Activated CD4-positive, alpha-beta memory T cell treated with anti-CD3 and anti-CD28 coated beads, Interleukin-2, amount 10 ng/mL, durations not matched to agents 7 days and 5 days (primary cell): ENCODE measurements around the gene KLHL42. TPM values are rescaled to one million over a fixed set of nuclear protein-coding genes. Genes with fewer than 3 reads are reported as not detected.

Experiments
- CTCF ChIA-PET: fragments of 350-600 bp; sonication (Branson Sonifier 250); formaldehyde crosslinking; loops from one replicate; lab custom pipeline; 2021; ENCODE audit warnings: antibody characterized with exemption, inconsistent platforms; lab: Charles Lee
- POLR2A ChIA-PET: fragments of 350-600 bp; sonication (Branson Sonifier 250); formaldehyde crosslinking; loops from one replicate; lab custom pipeline; 2021; ENCODE audit warnings: antibody characterized with exemption; lab: Charles Lee
- DNase-seq: peaks from one replicate; pipeline ENCODE4 v3.0.0-alpha.2; 2020
- H3K27ac Mint-ChIP-seq: one replicate; pipeline ENCODE4 v1.8.0; 2021; ENCODE audit warnings: mild to moderate bottlenecking, mixed read lengths
- H3K27me3 Mint-ChIP-seq: one replicate; pipeline ENCODE4 v1.8.0; 2021; ENCODE audit warnings: mixed read lengths
- H3K36me3 Mint-ChIP-seq: one replicate; pipeline ENCODE4 v1.8.0; 2021; ENCODE audit warnings: low read depth, mixed read lengths
- H3K4me1 Mint-ChIP-seq: one replicate; pipeline ENCODE4 v1.8.0; 2021; ENCODE audit warnings: mixed read lengths
- H3K4me3 Mint-ChIP-seq: one replicate; pipeline ENCODE4 v1.8.0; 2021; ENCODE audit warnings: mild to moderate bottlenecking, mixed read lengths
- H3K9me3 Mint-ChIP-seq: one replicate; pipeline ENCODE4 v1.8.0; 2021; ENCODE audit warnings: mixed read lengths
- total RNA-seq, 2 experiments: library from RNA; stranded (reverse); gene quantifications; one replicate each; pipeline ENCODE4 v1.2.3, GENCODE V29; 2021

The KLHL42 gene
- total RNA-seq, 2 experiments from 2014 or later, result 8.1 to 10.1 TPM

DNA sequence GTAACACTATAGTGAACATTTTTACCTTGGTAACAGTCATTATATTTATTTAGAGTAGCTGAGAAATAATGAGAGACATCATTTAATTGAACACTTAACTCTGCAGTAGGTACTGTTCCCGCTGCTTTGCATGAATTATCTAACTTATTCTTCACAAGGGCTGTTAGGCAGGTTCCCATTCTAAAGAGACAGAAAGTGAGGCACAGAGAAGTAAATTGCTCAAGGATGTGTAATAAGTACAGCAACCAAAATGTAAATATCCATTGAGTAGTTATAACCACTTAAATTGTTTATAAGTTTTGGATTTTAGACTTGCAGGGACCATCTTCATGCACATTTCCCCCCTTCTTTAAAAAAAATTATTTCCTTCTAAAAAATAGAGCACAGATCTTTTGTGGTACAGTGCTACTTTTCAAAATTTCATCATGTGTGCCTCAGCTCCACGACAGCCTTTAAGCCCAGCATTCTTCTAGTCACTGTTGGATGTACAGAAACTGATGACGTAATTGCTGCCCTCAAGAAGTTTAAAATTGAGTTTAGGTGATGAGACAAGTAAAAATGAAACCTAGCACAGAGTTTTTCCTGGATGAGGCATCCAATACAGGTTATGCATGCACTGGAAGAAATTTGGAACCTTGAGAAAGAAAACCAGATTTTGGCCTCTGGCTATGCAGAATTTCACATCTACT, 6.0 kb downstream of the KLHL42 start:
- no peak overlapping the region for H3K27ac Mint-ChIP-seq
- POLR2A ChIA-PET, result no interaction called here
- no peak for DNase-seq

DNA sequence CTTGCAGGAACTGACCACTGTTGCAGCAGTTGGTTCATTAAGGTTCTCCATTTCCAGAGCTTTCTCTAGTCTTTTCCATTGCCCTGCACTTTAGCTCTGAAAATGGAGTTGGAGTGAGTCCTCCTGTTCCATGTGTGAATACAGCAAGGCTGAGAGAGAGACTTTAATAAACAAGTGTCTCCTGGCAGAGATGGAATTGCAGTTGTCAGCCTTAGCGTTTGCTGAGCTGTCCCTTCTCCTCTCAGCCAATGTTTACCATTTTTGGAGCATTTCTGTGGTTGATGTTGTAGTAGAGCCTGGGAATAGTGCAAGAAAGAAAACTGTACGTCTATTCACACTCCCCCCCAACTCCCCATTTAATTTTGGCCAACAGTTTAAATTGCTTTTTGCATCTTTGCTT, 7.5 kb downstream of the KLHL42 start:
- CTCF ChIA-PET, result interaction anchor here (0.7 to 2.6 kb wide), 3 partner anchors 11 to 765 kb away, joined by 3 to 10 read pairs (median 3); no protein-coding TSS in a partner anchor
- Mint-ChIP-seq H3K4me3 (no peak overlapping the region), H3K27me3 (no peaks in the 10 kb centered on the region), H3K27ac (no peak overlapping the region), H3K4me1 (peaks cover 18% of the 10 kb centered on the region), H3K36me3 (peaks cover 17% of the 10 kb centered on the region), H3K9me3 (no peaks in the 10 kb centered on the region)
- DNase-seq, result no peak
- POLR2A ChIA-PET, result interaction anchor here (1.9 kb wide), 1 partner anchor 7 kb away, joined by 6 read pairs; the partner anchor contains the start of genes KLHL42 and MANSC4

More for the DNA sequence above, 6.0 kb downstream of the KLHL42 start:
- no peaks in the 10 kb centered on the region for H3K27me3 Mint-ChIP-seq
- no peaks in the 10 kb centered on the region for H3K9me3 Mint-ChIP-seq
- peaks cover 33% of the 10 kb centered on the region for H3K4me1 Mint-ChIP-seq
- CTCF ChIA-PET, result no interaction called here
- H3K36me3 Mint-ChIP-seq, result peaks cover 9% of the 10 kb centered on the region
- H3K4me3 Mint-ChIP-seq, result no peak overlapping the region

DNA sequence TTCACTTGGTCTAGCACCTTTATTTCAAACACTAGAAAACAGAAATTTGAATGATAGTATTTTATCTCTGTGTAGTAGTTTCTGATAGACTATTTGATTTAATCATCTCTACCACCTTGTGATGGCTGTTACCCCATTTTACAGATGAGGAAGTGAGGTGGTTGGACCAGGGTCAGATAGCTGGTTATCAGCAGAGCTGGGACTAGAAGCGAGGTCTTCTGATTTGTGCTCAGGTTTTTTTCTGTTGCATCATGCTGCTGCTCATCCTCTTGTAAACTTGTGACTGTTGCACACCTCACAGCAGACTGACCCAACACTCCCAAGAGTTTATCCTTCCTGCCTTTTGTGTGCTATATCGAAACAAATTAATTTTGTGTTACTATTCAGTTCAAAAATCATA, 10.1 kb downstream of the KLHL42 start:
- H3K27me3 Mint-ChIP-seq, result no peaks in the 10 kb centered on the region
- peaks cover 14% of the 10 kb centered on the region for H3K4me1 Mint-ChIP-seq
- CTCF ChIA-PET, result interaction anchor here (0.5 kb wide), 1 partner anchor 210 kb away, joined by 3 read pairs; no protein-coding TSS in a partner anchor
- no peak for DNase-seq
- no peak overlapping the region for H3K4me3 Mint-ChIP-seq
- no peaks in the 10 kb centered on the region for H3K9me3 Mint-ChIP-seq
- H3K36me3 Mint-ChIP-seq, result peaks cover 26% of the 10 kb centered on the region
- H3K27ac Mint-ChIP-seq, result no peak overlapping the region
- POLR2A ChIA-PET, result no interaction called here

DNA sequence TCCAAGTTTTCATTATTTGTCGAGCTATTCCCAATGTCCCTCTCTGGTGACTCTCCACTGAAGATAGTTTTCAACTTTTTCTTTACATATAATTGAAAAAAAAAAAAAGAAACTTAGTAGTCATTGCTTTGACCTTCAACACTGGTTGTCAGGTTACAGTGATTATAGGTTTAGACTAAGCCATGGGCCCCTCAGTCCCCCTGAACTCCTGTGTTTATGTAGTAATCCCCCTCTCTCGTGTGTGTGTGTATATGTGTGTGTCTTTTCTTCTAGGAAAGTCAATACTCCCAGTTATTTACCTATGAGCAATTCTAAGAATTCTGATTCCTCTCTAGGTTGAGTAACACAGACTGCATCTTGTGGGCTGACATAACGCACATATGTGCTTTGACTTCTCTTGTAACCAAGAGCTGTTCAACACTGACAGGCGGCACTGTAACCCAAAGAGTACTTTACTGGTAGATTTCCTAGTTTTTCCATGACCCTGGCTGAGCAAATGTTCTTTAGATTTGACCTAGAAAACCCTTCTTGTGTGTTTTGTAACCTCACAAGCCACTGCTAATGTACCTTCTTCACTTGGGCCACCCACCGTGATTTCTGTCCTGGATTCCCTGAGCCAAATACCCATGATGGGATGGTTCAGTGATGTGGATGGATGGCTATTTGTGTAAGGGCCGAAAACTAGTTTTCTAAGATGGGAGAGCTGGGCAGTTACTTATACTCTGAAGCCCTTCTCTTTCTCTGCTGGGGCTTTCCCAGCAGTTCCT, 15.0 kb downstream of the KLHL42 start:
- POLR2A ChIA-PET, result interaction anchor here (1.0 kb wide), 1 partner anchor 17 kb away, joined by 4 read pairs; no protein-coding TSS in a partner anchor
- Mint-ChIP-seq H3K36me3 (peaks cover 33% of the 10 kb centered on the region), H3K9me3 (no peaks in the 10 kb centered on the region), H3K4me3 (no peak overlapping the region), H3K4me1 (peaks cover 6% of the 10 kb centered on the region), H3K27ac (no peak overlapping the region), H3K27me3 (no peaks in the 10 kb centered on the region)
- CTCF ChIA-PET, result no interaction called here
- no peak for DNase-seq

DNA sequence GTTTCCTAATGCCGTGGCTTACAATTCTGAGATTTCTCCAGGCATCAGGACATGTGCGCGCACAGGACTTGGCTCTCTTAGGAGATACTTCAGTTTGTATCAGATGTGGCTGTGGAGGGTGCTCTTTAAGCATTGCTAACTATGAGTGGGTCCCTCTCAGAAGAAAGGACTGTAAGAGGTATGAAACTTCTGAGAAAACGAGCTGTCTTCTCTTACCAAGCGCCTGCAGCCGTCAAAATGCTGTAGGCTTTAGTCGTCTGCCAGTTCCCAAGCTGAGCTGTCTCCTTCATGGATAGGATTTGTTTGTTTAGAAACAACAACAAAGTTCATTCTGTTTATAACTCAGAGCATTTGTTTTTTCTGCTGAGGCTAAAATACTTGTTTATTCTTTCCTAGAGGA, 16.1 kb downstream of the KLHL42 start:
- ChIA-PET CTCF (no interaction called here), POLR2A (no interaction called here)

DNA sequence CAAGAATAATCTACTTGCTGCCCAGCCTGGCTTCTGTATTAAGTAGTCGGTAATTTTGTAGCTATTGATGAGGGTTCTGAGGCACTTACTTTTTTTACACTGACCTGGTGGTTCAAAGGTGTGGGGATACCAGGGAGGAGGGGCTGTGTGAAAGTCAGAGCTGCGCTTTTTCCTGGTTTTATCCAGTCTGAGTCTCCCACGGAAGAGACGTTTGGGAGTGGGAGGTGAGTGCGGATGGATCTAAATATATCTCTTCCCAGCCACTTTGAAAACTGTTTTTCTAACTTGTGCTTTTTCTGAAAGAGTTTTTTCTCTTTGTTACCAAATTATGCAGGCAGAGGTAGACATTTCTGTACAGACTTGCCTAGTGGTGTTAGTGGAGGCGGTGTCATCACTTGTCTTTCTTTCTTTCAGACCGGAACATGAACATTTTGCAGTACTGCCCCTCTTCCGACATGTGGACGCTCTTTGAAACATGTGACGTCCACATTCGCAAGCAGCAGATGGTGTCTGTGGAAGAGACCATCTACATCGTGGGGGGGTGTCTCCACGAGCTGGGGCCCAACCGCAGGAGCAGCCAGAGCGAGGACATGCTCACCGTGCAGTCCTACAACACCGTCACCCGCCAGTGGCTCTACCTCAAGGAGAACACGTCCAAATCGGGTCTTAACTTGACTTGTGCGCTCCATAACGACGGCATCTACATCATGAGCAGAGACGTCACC, 17.4 kb downstream of the KLHL42 start:
- Mint-ChIP-seq H3K27me3 (no peaks in the 10 kb centered on the region), H3K4me3 (no peak overlapping the region), H3K4me1 (peaks cover 12% of the 10 kb centered on the region), H3K9me3 (no peaks in the 10 kb centered on the region), H3K27ac (no peak overlapping the region), H3K36me3 (peaks cover 22% of the 10 kb centered on the region)
- POLR2A ChIA-PET, result no interaction called here
- CTCF ChIA-PET, result no interaction called here
- no peak for DNase-seq

More for the DNA sequence above, 16.1 kb downstream of the KLHL42 start:
- H3K27ac Mint-ChIP-seq, result no peak overlapping the region
- H3K4me1 Mint-ChIP-seq, result peaks cover 8% of the 10 kb centered on the region
- peaks cover 33% of the 10 kb centered on the region for H3K36me3 Mint-ChIP-seq
- H3K9me3 Mint-ChIP-seq, result no peaks in the 10 kb centered on the region
- H3K4me3 Mint-ChIP-seq, result no peak overlapping the region
- H3K27me3 Mint-ChIP-seq, result no peaks in the 10 kb centered on the region
- no peak for DNase-seq

DNA sequence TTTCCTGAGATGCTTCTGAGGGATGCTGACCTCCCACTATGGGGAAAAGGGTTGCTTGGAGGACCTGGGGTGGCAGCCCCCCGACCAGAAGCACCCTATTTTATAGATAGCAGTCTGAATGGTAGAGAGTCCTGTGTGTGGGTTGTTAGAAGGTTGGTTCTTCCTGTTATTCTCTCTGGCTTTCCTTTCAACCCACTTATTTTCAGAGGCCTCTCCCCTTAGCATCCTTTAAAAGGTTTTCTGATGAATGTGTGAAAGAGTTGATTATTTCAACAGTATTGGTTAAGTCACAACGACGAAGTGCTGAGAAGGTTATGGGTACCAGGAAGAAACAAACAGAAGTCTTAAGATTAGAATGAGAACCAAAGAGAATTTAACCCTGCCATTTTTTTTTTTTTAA, 20.8 kb downstream of the KLHL42 start:
- no peak overlapping the region for H3K4me3 Mint-ChIP-seq
- peaks cover 1% of the 10 kb centered on the region for H3K27me3 Mint-ChIP-seq
- no peak for DNase-seq
- peaks cover 7% of the 10 kb centered on the region for H3K4me1 Mint-ChIP-seq
- no peak overlapping the region for H3K27ac Mint-ChIP-seq
- H3K9me3 Mint-ChIP-seq, result no peaks in the 10 kb centered on the region
- peaks cover 9% of the 10 kb centered on the region for H3K36me3 Mint-ChIP-seq
- CTCF ChIA-PET, result no interaction called here
- POLR2A ChIA-PET, result no interaction called here

DNA sequence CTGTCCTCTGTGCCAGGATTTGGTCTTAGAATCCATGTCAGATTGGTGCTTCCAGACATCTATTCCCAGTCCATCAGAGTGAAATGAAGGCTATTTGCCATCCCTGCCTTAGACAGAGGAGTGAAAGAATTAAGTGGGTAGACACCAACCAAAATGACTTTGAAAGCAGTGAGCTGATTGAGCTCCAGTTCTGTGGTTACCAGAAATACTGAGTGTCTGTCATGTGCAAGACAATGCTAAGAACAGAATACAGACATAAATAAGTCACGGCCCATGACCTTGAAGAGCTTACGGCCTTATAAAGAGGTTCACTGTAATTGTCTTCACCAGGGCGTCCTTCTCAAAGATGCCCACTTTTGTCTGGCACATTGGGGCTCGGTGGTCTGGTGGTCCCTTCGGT, 21.6 kb downstream of the KLHL42 start:
- Mint-ChIP-seq H3K27ac (no peak overlapping the region), H3K4me1 (peaks cover 15% of the 10 kb centered on the region), H3K4me3 (no peak overlapping the region), H3K27me3 (peaks cover 8% of the 10 kb centered on the region), H3K36me3 (peaks cover 9% of the 10 kb centered on the region), H3K9me3 (no peaks in the 10 kb centered on the region)
- DNase-seq, result no peak
- CTCF ChIA-PET, result no interaction called here
- POLR2A ChIA-PET, result no interaction called here

DNA sequence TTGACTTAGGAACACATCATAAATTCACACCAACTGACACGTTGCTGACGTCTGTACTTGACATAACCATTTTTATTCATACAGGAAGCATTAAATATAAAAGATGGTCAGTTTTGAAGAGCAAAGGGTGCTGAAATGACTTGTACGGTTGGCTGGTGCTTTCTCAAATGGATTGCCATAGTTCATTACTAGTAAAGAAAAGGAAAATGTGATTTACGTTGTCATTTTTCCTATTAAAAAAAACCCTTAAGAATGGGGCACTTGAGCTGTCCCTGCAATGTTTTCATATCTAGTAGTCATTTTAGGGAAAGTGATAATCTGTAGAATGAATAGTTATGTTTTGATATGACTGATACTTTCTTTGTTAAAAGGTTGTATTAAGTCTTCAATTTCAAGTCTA, 22.5 kb downstream of the KLHL42 start:
- ChIA-PET POLR2A (no interaction called here), CTCF (interaction anchor here (1.0 kb wide), 1 partner anchor 18 kb away, joined by 3 read pairs; no protein-coding TSS in a partner anchor)
- no peak for DNase-seq

DNA sequence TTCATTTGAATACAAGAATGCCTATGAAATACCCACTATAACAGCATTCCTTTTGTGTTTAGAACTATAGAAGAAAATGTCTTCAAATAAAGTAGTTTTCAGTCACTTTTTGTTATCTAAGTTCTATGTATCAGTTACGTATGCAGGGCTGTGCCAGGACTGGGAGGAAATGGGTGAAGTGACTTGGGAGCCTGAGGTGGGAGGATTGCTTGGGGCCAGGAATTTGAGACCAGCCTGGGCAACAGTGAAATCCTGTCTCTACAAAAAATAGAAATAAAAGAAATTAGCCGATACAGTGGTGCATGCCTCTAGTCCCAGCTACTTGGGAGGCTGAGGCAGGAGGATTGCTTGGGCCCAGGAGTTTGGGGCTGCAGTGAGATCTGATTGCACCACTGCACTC, 22.9 kb downstream of the KLHL42 start:
- Mint-ChIP-seq H3K4me3 (no peak overlapping the region), H3K9me3 (no peaks in the 10 kb centered on the region), H3K36me3 (no peaks in the 10 kb centered on the region), H3K27me3 (peaks cover 15% of the 10 kb centered on the region), H3K4me1 (peaks cover 25% of the 10 kb centered on the region), H3K27ac (no peak overlapping the region)
- no peak for DNase-seq
- CTCF ChIA-PET, result interaction anchor here (1.0 kb wide), 1 partner anchor 18 kb away, joined by 3 read pairs; no protein-coding TSS in a partner anchor
- POLR2A ChIA-PET, result no interaction called here

More for the DNA sequence above, 22.5 kb downstream of the KLHL42 start:
- peaks cover 12% of the 10 kb centered on the region for H3K27me3 Mint-ChIP-seq
- H3K9me3 Mint-ChIP-seq, result no peaks in the 10 kb centered on the region
- no peak overlapping the region for H3K4me3 Mint-ChIP-seq
- no peak overlapping the region for H3K27ac Mint-ChIP-seq
- H3K4me1 Mint-ChIP-seq, result peaks cover 23% of the 10 kb centered on the region
- peaks cover 3% of the 10 kb centered on the region for H3K36me3 Mint-ChIP-seq

DNA sequence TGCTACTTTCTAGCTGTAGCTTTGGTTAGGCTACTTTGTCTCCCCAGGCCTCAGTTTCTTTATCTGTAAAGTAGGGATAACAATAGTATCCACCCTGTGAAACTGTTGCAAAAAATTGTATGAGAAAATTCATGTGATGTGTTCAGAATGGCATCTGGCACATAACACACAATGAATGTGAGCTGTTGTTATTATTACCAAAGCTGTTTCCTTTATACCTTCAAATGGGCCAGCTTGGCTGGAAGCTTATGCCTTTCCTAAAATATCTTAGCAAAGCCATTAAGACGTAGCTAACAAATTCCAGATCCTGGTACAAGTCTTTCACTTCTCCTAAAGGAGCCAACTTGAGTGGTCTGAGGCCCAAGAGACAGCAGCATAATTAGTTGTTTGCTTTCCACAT, 25.2 kb downstream of the KLHL42 start:
- POLR2A ChIA-PET, result interaction anchor here (0.8 kb wide), 1 partner anchor 25 kb away, joined by 3 read pairs; the partner anchor contains the start of genes KLHL42 and MANSC4

DNA sequence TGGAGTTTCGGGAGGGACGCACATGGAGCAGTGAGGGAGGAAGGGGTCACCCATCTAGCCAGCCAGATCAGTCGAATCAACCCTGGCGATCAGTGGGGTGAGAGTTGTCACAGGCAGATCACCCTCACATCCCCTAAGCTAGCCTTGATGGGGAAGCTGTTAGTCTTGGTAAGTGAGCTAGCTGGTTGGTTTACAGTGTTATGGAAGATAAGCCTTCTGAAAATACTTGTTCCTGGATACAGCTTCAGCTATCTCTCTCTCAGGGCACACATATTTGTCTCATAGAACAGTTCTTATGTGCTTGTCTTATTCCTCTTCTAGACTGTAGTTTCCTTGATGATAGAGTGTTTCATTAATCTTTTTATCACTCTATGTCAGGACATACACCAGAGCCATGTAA, 26.2 kb downstream of the KLHL42 start:
- no peak overlapping the region for H3K4me3 Mint-ChIP-seq
- no peaks in the 10 kb centered on the region for H3K9me3 Mint-ChIP-seq
- H3K27me3 Mint-ChIP-seq, result peaks cover 34% of the 10 kb centered on the region
- DNase-seq, result no peak
- ChIA-PET CTCF (no interaction called here), POLR2A (no interaction called here)
- H3K4me1 Mint-ChIP-seq, result peaks cover 23% of the 10 kb centered on the region
- no peaks in the 10 kb centered on the region for H3K36me3 Mint-ChIP-seq
- no peak overlapping the region for H3K27ac Mint-ChIP-seq

More for the DNA sequence above, 25.2 kb downstream of the KLHL42 start:
- H3K4me3 Mint-ChIP-seq, result no peak overlapping the region
- H3K9me3 Mint-ChIP-seq, result no peaks in the 10 kb centered on the region
- no peak overlapping the region for H3K27ac Mint-ChIP-seq
- CTCF ChIA-PET, result no interaction called here
- no peak for DNase-seq
- H3K4me1 Mint-ChIP-seq, result peaks cover 25% of the 10 kb centered on the region
- H3K27me3 Mint-ChIP-seq, result peaks cover 26% of the 10 kb centered on the region
- H3K36me3 Mint-ChIP-seq, result no peaks in the 10 kb centered on the region
